ENCODE measurements around the gene MTARC2. TPM values are rescaled to one million over a fixed set of nuclear protein-coding genes. Genes with fewer than 3 reads are reported as not detected.

MTARC2 gene
- total and polyA plus RNA-seq, 2 of the 4 experiments (the other 2 are of a cell fraction): 0.36 to 2.6 TPM

DNA sequence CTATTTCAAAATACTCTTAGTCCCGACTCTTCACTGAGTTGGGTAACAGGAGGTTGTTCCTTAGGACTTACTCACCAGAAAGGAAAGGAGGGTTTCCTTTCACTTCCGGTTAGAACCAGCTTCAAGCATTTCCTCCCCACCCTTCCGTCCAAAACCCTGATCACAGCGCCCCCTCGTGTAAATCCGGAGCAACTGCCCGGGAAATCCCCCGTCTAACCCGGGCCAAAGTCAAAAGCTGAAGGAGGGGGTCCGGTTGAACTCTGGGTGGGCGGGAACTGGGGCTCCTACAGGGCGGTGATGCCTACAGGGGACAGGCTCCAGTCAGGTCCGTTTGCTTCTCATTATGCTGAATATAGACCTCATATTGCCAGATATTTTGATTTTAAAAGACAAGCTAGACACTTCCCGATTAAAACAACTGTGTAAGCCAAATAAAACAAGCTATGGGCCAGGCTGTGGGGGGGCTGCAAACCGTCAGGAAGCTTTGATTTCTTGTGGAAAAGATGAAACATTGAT lies 15.0 kb upstream of the MTARC2 start:
- Histone ChIP-seq H3K27ac (ENCODE audit: insufficient read depth, low read length) (0 out of 2 replicates have a peak overlapping the region, but pooled peaks have one; percentile 26), H2AK9ac (replicated peaks; ENCODE audit: low read depth, low read length, poor library complexity) (no peak overlapping the region), H3K27me3 (ENCODE audit: control insufficient read depth, insufficient read depth, low read length) (no peaks in the 10 kb centered on the region), H3K56ac (ENCODE audit: extremely low read depth, insufficient read depth, low read length) (no peak overlapping the region), H3K14ac (replicated peaks; ENCODE audit: low read depth, low read length) (no peak overlapping the region), H2BK15ac (ENCODE audit: low read depth, low read length) (0 out of 3 replicates have a peak overlapping the region, but pooled peaks have one; percentile 34), H3K4me2 (ENCODE audit: low read depth, low read length) (peak overlapping the region; percentile 68), H3K9ac (ENCODE audit: low read depth, low read length) (no peak overlapping the region), H2BK120ac (ENCODE audit: low read depth, low read length) (peak overlapping the region; percentile 71; the same call in 1 of the 2 replicates), H2AK5ac (ENCODE audit: low read depth, low read length) (no peak overlapping the region), H2AFZ (replicated peaks; ENCODE audit: low read length, poor library complexity) (peak overlapping the region; percentile 36), H3K36me3 (ENCODE audit: control insufficient read depth, insufficient read depth, low read length) (no peaks in the 10 kb centered on the region), H3K18ac (ENCODE audit: low read depth, low read length) (peak overlapping the region; percentile 66), H2BK5ac (ENCODE audit: low read depth, low read length, poor library complexity, severe bottlenecking) (peak overlapping the region; percentile 31), H3K9me3 (ENCODE audit: control insufficient read depth, insufficient read depth, low read length) (no peaks in the 10 kb centered on the region), H2BK20ac (ENCODE audit: low read depth, low read length) (0 out of 2 replicates have a peak overlapping the region, but pooled peaks have one; percentile 48), H3K79me1 (ENCODE audit: low read depth in 1 of 2, low read length in 2 of 2) (no peaks in the 10 kb centered on the region), H3K4ac (ENCODE audit: low read depth, low read length) (peak overlapping the region; percentile 34), H3K4me1 (ENCODE audit: control insufficient read depth, insufficient read depth, low read length) (peaks cover 5% of the 10 kb centered on the region), H4K5ac (ENCODE audit: low read depth, low read length) (peak overlapping the region; percentile 67), H3K23ac (ENCODE audit: low read depth, low read length) (no peak overlapping the region), H4K20me1 (ENCODE audit: insufficient read depth, low read length) (no peaks in the 10 kb centered on the region), H3K4me3 (ENCODE audit: insufficient read depth, low read depth, low read length) (no peak overlapping the region), H3K9me1 (ENCODE audit: insufficient read depth, low read length) (peaks cover 4% of the 10 kb centered on the region), H4K91ac (ENCODE audit: insufficient read depth, low read depth, low read length) (peak overlapping the region; percentile 48; the same call in 1 of the 2 replicates), H4K8ac (ENCODE audit: low read depth in 2 of 2, low read length in 2 of 2) (peak overlapping the region; percentile 69 to 80)
- ATAC-seq (ENCODE audit: low read depth) (peak; percentile 70), DNase-seq (peak; percentile 88)
- intact Hi-C loops (cut with micrococcal nuclease) (loop anchor here (1.0 kb wide), 1 partner anchor 43 kb away; the partner anchor contains the start of gene C1orf115), in situ Hi-C loops (cut with MboI; ENCODE audit: low sequenced_read_pairs) (no loop called here), dilution Hi-C loops (cut with HindIII; ENCODE audit: low sequenced_read_pairs, unreplicated experiment) (no loop called here)
- CTCF ChIA-PET: interaction anchor here (0.6 to 1.8 kb wide), 13 partner anchors 10 to 613 kb away, joined by 3 to 11 read pairs (median 3); partner anchors contain the start of gene MTARC2
- POLR2A ChIA-PET (ENCODE audit: unreplicated experiment): no interaction called here
- no TSS peak for BruUV-seq (replicated peaks)
- WGBS, 2 experiments (ENCODE audit: extremely low coverage in 2 of 2, insufficient read length in 1 of 2): no CpG with 5 or more reads among the region's 15 CpGs
- TF ChIP-seq NFE2L2 (IDR thresholded peaks at IDR 0.05; ENCODE audit: low read depth, low read length) (no peak), MAZ (IDR thresholded peaks at IDR 0.05; ENCODE audit: borderline replicate concordance, low read depth, low read length) (peak; percentile 83), POLR2A (IDR thresholded peaks at IDR 0.05; ENCODE audit: low read depth, low read length) (no peak), SMC3 (IDR thresholded peaks at IDR 0.05; ENCODE audit: low read depth, low read length) (peak; percentile 51), BHLHE40 (IDR thresholded peaks at IDR 0.05; ENCODE audit: low read depth, low read length) (no peak), MXI1 (IDR thresholded peaks at IDR 0.05; ENCODE audit: borderline replicate concordance, low read depth, low read length) (no peak), FOS (IDR thresholded peaks at IDR 0.05; ENCODE audit: low read depth, low read length) (no peak), RAD21 (IDR thresholded peaks at IDR 0.05; ENCODE audit: low read length) (peak; percentile 49), CEBPB (IDR thresholded peaks at IDR 0.05; ENCODE audit: low read depth, low read length) (peak; percentile 72), CHD1 (IDR thresholded peaks at IDR 0.05; ENCODE audit: low read depth, low read length) (no peak), RFX5 (IDR thresholded peaks at IDR 0.05; ENCODE audit: low read depth, low read length) (no peak), MAFK (IDR thresholded peaks at IDR 0.05; ENCODE audit: low read depth, low read length) (no peak), RCOR1 (IDR thresholded peaks at IDR 0.05; ENCODE audit: insufficient replicate concordance, low read length) (no peak)
- TF ChIP-seq, protein P1, sequence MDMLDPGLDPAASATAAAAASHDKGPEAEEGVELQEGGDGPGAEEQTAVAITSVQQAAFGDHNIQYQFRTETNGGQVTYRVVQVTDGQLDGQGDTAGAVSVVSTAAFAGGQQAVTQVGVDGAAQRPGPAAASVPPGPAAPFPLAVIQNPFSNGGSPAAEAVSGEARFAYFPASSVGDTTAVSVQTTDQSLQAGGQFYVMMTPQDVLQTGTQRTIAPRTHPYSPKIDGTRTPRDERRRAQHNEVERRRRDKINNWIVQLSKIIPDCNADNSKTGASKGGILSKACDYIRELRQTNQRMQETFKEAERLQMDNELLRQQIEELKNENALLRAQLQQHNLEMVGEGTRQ (IDR thresholded peaks at IDR 0.05; ENCODE audit: low read depth, low read length): no peak
- TF ChIP-seq, protein P2, sequence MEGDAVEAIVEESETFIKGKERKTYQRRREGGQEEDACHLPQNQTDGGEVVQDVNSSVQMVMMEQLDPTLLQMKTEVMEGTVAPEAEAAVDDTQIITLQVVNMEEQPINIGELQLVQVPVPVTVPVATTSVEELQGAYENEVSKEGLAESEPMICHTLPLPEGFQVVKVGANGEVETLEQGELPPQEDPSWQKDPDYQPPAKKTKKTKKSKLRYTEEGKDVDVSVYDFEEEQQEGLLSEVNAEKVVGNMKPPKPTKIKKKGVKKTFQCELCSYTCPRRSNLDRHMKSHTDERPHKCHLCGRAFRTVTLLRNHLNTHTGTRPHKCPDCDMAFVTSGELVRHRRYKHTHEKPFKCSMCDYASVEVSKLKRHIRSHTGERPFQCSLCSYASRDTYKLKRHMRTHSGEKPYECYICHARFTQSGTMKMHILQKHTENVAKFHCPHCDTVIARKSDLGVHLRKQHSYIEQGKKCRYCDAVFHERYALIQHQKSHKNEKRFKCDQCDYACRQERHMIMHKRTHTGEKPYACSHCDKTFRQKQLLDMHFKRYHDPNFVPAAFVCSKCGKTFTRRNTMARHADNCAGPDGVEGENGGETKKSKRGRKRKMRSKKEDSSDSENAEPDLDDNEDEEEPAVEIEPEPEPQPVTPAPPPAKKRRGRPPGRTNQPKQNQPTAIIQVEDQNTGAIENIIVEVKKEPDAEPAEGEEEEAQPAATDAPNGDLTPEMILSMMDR (conservative IDR thresholded peaks at IDR 0.05; ENCODE audit: low read depth, low read length): peak; percentile 71
